Urothelium cell line (cell line): ENCODE data around the gene FHIT.
"Not testable (repeated sequence)": the region's sequence is repeated elsewhere in the genome, so short reads cannot be mapped to it uniquely, and the experiment has no call there.

ENCODE experiments used
- DNase-seq: peaks from one replicate; pipeline ENCODE4 v3.0.0; 2011; ENCODE audit warnings: low spot score, mixed read lengths
- FAIRE-seq: peaks from 2 replicates; lab custom pipeline; 2011; peaks lifted over from hg19 to GRCh38; lab: Jason Lieb, UNC

Gene FHIT

GRCh38 chr3:59831394-59831793 is 1419.9 kb downstream of the FHIT start:
- no peak for DNase-seq
- no peak for FAIRE-seq

GRCh38 chr3:59829527-59829926 is 1421.7 kb downstream of the FHIT start:
- DNase-seq (no peak), FAIRE-seq (no peak)

- FAIRE-seq (no peak), DNase-seq (no peak)
Observed at GRCh38 chr3:59824876-59825275, 1426.4 kb downstream of the FHIT start.

- DNase-seq, result no peak
- no peak for FAIRE-seq
Observed at GRCh38 chr3:59821274-59821673, 1430.0 kb downstream of the FHIT start.

- DNase-seq (no peak), FAIRE-seq (no peak)
Observed at GRCh38 chr3:59820352-59820934, 1430.8 kb downstream of the FHIT start.

GRCh38 chr3:59818919-59819300 is 1432.3 kb downstream of the FHIT start:
- DNase-seq (no peak), FAIRE-seq (no peak)

GRCh38 chr3:59818033-59818918 is 1433.0 kb downstream of the FHIT start:
- peak; percentile 82 for DNase-seq
- FAIRE-seq, result no peak

- no peak for FAIRE-seq
- no peak for DNase-seq
Observed at GRCh38 chr3:59817511-59817910, 1433.7 kb downstream of the FHIT start.

GRCh38 chr3:59816312-59816711 is 1434.9 kb downstream of the FHIT start:
- DNase-seq (no peak), FAIRE-seq (no peak)

GRCh38 chr3:59813148-59813538 is 1438.1 kb downstream of the FHIT start:
- DNase-seq (no peak), FAIRE-seq (no peak)

GRCh38 chr3:59812237-59813147 is 1438.8 kb downstream of the FHIT start:
- FAIRE-seq (no peak), DNase-seq (no peak)

GRCh38 chr3:59811160-59811559 is 1440.1 kb downstream of the FHIT start:
- FAIRE-seq, result no peak

GRCh38 chr3:59810606-59811005 is 1440.6 kb downstream of the FHIT start:
- no peak for DNase-seq
- FAIRE-seq, result no peak

More at GRCh38 chr3:59811160-59811559, 1440.1 kb downstream of the FHIT start:
- no peak for DNase-seq

- no peak for FAIRE-seq
- DNase-seq, result peak; percentile 17
Observed at GRCh38 chr3:59809710-59810444, 1441.4 kb downstream of the FHIT start.

GRCh38 chr3:59809016-59809415 is 1442.2 kb downstream of the FHIT start:
- DNase-seq, result no peak
- no peak for FAIRE-seq

GRCh38 chr3:59808446-59808845 is 1442.8 kb downstream of the FHIT start:
- DNase-seq (no peak), FAIRE-seq (no peak)

GRCh38 chr3:59803268-59803667 is 1448.0 kb downstream of the FHIT start:
- FAIRE-seq (no peak), DNase-seq (no peak)

GRCh38 chr3:59802453-59802852 is 1448.8 kb downstream of the FHIT start:
- not testable (repeated sequence) for FAIRE-seq, DNase-seq

GRCh38 chr3:59802045-59802444 is 1449.2 kb downstream of the FHIT start:
- DNase-seq (no peak), FAIRE-seq (no peak)

GRCh38 chr3:59800481-59800880 is 1450.8 kb downstream of the FHIT start:
- no peak for FAIRE-seq

More at GRCh38 chr3:59800481-59800880, 1450.8 kb downstream of the FHIT start:
- DNase-seq, result no peak
